ENCODE data around the gene DCAF6.
"Not testable (repeated sequence)": the region's sequence is repeated elsewhere in the genome, so short reads cannot be mapped to it uniquely, and the experiment has no call there.

Gene DCAF6, protein sequence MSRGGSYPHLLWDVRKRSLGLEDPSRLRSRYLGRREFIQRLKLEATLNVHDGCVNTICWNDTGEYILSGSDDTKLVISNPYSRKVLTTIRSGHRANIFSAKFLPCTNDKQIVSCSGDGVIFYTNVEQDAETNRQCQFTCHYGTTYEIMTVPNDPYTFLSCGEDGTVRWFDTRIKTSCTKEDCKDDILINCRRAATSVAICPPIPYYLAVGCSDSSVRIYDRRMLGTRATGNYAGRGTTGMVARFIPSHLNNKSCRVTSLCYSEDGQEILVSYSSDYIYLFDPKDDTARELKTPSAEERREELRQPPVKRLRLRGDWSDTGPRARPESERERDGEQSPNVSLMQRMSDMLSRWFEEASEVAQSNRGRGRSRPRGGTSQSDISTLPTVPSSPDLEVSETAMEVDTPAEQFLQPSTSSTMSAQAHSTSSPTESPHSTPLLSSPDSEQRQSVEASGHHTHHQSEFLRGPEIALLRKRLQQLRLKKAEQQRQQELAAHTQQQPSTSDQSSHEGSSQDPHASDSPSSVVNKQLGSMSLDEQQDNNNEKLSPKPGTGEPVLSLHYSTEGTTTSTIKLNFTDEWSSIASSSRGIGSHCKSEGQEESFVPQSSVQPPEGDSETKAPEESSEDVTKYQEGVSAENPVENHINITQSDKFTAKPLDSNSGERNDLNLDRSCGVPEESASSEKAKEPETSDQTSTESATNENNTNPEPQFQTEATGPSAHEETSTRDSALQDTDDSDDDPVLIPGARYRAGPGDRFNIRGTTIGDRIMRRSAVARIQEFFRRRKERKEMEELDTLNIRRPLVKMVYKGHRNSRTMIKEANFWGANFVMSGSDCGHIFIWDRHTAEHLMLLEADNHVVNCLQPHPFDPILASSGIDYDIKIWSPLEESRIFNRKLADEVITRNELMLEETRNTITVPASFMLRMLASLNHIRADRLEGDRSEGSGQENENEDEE

DNA sequence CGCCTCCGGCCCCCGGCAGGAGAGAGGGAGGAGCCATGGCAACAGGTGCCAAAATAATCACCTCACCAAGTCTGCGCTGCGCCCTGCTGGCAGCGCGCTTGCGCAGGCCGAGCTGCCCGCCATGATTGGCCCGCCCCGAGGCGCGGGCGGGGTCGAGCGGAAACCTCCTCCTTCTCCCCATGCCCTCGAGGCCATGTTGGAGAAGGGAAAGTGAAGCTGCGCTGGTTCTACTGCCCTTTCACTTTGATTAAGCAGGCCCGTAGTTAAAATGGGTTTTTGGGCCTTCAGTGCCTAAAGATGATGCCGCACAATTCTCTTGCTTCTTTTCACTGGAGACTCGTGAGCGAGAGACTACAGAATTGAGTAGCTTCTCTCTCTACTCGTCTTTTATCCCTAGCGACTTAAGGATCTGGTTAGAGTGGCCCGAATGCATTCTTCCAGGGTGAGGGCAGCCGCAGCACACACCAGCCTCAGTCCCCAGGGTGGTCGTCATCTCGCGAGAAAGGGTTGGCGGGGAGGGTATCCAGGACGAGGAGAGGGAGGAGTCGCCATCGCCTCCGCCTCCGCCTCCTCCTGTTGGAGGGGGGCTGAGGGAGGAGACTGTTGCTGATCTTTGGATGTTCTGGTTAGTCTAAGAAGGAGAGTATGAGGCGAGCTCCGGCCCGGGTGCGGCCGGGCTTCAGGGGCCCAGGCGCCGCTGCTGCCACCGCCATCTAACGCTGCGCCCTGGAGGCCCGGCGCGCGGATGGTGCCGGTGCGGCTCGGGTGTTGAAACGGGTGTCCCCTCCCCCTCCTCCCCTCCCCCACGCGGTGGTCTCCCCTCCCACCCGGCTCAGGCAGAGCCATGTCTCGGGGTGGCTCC, at the start of gene DCAF6:
TSS of gene DCAF6 (plus strand) at position 616 of the 862 bp plus-strand sequence. CDS start at position 845, 229 bp downstream.
- peaks cover 26% of the 10 kb centered on the region for H3K4me1 ChIP-seq (ENCODE audit: insufficient read depth, low read length)
- peak within 1 kb of the TSS; percentile 98 for H3K27ac ChIP-seq (ENCODE audit: low read depth, low read length)
- no peaks in the 10 kb centered on the region for H3K9me3 ChIP-seq (ENCODE audit: low read length)
- H3K4me3 ChIP-seq (ENCODE audit: low read depth in 1 of 2, low read length in 2 of 2) = peak within 1 kb of the TSS; percentile 90 to 92
- no peaks in the 10 kb centered on the region for H3K27me3 ChIP-seq (ENCODE audit: control insufficient read depth in 1 of 2, insufficient read depth in 2 of 2, low read length in 2 of 2)
- peak within 1 kb of the TSS; percentile 93 for H3K9ac ChIP-seq (ENCODE audit: low read length)
- H3K36me3 ChIP-seq (ENCODE audit: insufficient read depth, low read length) = no peaks in the 10 kb centered on the region

DNA sequence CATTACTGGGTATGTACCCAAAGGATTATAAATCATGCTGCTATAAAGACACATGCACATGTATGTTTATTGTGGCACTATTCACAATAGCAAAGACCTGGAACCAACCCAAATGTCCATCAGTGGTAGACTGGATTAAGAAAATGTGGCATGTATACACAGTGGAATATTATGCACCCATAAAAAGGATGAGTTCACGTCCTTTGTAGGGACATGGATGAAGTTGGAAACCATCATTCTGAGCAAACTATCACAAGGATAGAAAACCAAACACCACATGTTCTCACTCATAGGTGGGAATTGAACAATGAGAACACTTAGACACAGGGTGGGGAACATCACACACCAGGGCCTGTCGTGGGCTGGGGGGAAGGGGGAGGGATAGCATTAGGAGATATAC, 49.3 kb upstream of the DCAF6 start:
- H3K9me3 ChIP-seq (ENCODE audit: low read length); H3K4me1 ChIP-seq (ENCODE audit: insufficient read depth, low read length): not testable (repeated sequence)

DNA sequence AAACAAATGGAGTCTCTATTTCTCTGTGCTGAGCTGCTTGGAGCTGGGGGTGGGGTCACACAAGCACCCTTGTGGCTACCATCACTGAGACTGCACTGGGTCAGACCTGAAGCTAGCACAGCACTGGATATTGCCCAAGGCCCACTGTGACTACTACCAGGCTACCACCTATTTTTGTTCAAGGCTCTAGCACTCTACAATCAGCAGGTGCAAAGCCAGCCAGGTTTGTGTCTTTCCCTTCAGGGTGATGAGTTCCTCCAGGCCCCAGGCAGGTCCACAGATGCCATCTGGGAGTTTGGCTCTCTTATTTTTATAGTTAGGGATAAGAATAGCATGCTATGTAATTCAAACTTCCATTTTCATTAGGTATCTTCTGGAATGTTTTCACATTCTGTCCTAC, 46.1 kb upstream of the DCAF6 start:
- no peaks in the 10 kb centered on the region for H3K9me3 ChIP-seq (ENCODE audit: low read length)
- H3K36me3 ChIP-seq (ENCODE audit: insufficient read depth, low read length) = no peaks in the 10 kb centered on the region
- H3K9ac ChIP-seq (ENCODE audit: low read length) = no peak overlapping the region
- H3K4me1 ChIP-seq (ENCODE audit: insufficient read depth, low read length) = no peaks in the 10 kb centered on the region
- no peaks in the 10 kb centered on the region for H3K27me3 ChIP-seq (ENCODE audit: control insufficient read depth in 1 of 2, insufficient read depth in 2 of 2, low read length in 2 of 2)
- H3K4me3 ChIP-seq (ENCODE audit: low read depth in 1 of 2, low read length in 2 of 2) = no peak overlapping the region
- H3K27ac ChIP-seq (ENCODE audit: low read depth, low read length) = no peak overlapping the region

More for the DNA sequence above, 49.3 kb upstream of the DCAF6 start:
- not testable (repeated sequence) for H3K9ac ChIP-seq (ENCODE audit: low read length); H3K36me3 ChIP-seq (ENCODE audit: insufficient read depth, low read length); H3K4me3 ChIP-seq (ENCODE audit: low read depth in 1 of 2, low read length in 2 of 2); H3K27me3 ChIP-seq (ENCODE audit: control insufficient read depth in 1 of 2, insufficient read depth in 2 of 2, low read length in 2 of 2); H3K27ac ChIP-seq (ENCODE audit: low read depth, low read length)

DNA sequence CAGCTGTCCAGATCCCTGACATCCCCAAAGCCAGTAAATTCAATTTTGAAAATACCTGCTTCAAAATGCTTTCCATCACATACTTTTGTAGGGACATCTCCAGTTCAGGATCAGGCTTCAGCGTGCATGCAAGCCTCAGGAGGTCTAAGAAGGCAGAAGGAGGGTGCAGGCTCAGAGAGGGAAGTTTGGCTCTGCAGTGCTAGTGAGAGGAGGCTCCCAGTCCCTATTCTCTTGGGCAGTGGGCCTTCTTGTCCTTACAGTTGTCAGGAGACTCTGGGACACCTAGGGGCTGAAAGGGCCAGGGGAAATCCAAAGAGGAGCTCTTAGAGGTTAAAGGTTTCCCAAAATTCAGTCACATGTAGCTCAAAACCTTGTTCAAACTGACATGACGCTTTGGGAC, 42.7 kb upstream of the DCAF6 start:
- Histone ChIP-seq H3K9me3 (ENCODE audit: low read length) (no peaks in the 10 kb centered on the region), H3K4me1 (ENCODE audit: insufficient read depth, low read length) (no peaks in the 10 kb centered on the region), H3K36me3 (ENCODE audit: insufficient read depth, low read length) (no peaks in the 10 kb centered on the region), H3K9ac (ENCODE audit: low read length) (no peak overlapping the region), H3K27ac (ENCODE audit: low read depth, low read length) (no peak overlapping the region), H3K4me3 (ENCODE audit: low read depth in 1 of 2, low read length in 2 of 2) (no peak overlapping the region), H3K27me3 (ENCODE audit: control insufficient read depth in 1 of 2, insufficient read depth in 2 of 2, low read length in 2 of 2) (no peaks in the 10 kb centered on the region)

DNA sequence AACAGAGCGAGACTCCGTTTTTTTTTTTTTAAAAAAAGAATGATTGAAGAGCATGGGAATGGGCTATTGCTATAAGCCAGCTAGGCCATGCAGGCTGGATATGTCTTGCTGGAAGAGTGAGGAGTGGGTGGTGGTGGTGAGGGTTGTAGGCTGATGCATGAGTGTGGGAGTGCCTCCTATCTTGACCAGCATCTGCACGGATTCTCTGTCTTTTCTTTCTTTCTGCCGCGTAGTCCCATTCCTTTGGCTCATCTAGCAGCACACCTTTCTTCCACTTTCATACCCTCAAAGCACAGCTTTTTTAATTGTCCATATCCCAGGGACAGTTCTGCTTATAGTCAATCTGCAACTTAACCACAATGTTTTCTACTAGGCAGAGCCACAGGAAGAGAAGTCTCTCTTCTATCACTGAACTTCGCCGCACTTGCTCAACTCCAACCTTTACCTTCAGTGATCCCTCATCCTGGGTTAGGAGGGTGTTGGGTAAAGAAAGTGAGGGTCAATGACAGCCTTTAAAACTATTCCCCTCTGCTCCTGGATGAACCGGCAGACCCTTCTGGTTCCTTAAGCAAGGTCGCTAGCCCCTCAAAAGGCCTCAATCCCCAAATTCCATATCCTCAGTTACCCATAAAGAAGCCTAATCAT, 37.8 kb upstream of the DCAF6 start:
- Histone ChIP-seq H3K4me1 (ENCODE audit: insufficient read depth, low read length) (no peaks in the 10 kb centered on the region), H3K36me3 (ENCODE audit: insufficient read depth, low read length) (no peaks in the 10 kb centered on the region), H3K27me3 (ENCODE audit: control insufficient read depth in 1 of 2, insufficient read depth in 2 of 2, low read length in 2 of 2) (no peaks in the 10 kb centered on the region), H3K27ac (ENCODE audit: low read depth, low read length) (no peak overlapping the region), H3K9me3 (ENCODE audit: low read length) (no peaks in the 10 kb centered on the region), H3K4me3 (ENCODE audit: low read depth in 1 of 2, low read length in 2 of 2) (no peak overlapping the region), H3K9ac (ENCODE audit: low read length) (no peak overlapping the region)

DNA sequence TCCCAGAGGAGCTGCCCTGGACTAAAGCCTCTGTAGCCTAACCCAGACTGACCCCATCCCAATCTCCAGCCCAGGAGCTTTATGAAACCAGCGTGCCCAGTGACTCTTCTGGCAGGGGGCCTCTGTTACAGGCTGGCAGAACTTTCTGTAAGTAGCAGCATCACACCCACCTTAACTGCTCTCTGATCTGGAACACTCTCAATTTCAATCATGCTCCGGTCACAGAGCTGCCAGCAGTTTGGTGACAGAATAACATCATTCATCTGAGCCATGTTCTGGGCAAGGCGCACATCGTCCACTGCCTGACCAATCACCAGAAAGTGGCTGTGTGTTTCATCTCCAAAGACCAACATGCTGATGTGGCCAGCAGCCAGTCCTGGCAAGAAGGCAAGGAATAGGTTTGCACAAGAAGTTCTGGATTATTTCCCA, 37.2 kb upstream of the DCAF6 start:
- no peaks in the 10 kb centered on the region for H3K36me3 ChIP-seq (ENCODE audit: insufficient read depth, low read length)
- no peaks in the 10 kb centered on the region for H3K4me1 ChIP-seq (ENCODE audit: insufficient read depth, low read length)
- no peaks in the 10 kb centered on the region for H3K27me3 ChIP-seq (ENCODE audit: control insufficient read depth in 1 of 2, insufficient read depth in 2 of 2, low read length in 2 of 2)
- no peaks in the 10 kb centered on the region for H3K9me3 ChIP-seq (ENCODE audit: low read length)
- no peak overlapping the region for H3K27ac ChIP-seq (ENCODE audit: low read depth, low read length)
- no peak overlapping the region for H3K9ac ChIP-seq (ENCODE audit: low read length)
- no peak overlapping the region for H3K4me3 ChIP-seq (ENCODE audit: low read depth in 1 of 2, low read length in 2 of 2)

DNA sequence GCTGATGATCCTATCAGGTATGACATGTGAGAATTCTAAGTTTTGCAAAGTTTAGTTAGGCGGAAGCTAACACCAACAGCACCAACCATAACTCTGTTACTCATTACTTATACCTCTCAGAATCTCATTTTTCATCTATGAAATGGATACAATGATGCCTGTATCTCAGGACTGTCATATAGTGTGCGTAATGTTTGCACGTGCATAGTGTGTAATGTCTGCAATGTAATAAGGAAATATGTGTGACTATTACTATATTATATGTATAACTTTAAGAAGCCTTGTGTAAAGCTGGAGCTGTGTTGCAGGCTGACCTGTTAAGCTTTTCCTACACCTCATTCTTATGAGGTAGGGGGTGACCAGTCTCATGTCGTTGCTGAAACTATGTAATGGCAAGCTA, 35.6 kb upstream of the DCAF6 start:
- Histone ChIP-seq H3K4me1 (ENCODE audit: insufficient read depth, low read length) (no peaks in the 10 kb centered on the region), H3K36me3 (ENCODE audit: insufficient read depth, low read length) (no peaks in the 10 kb centered on the region), H3K27me3 (ENCODE audit: control insufficient read depth in 1 of 2, insufficient read depth in 2 of 2, low read length in 2 of 2) (no peaks in the 10 kb centered on the region), H3K9me3 (ENCODE audit: low read length) (no peaks in the 10 kb centered on the region), H3K9ac (ENCODE audit: low read length) (no peak overlapping the region), H3K4me3 (ENCODE audit: low read depth in 1 of 2, low read length in 2 of 2) (no peak overlapping the region), H3K27ac (ENCODE audit: low read depth, low read length) (no peak overlapping the region)

DNA sequence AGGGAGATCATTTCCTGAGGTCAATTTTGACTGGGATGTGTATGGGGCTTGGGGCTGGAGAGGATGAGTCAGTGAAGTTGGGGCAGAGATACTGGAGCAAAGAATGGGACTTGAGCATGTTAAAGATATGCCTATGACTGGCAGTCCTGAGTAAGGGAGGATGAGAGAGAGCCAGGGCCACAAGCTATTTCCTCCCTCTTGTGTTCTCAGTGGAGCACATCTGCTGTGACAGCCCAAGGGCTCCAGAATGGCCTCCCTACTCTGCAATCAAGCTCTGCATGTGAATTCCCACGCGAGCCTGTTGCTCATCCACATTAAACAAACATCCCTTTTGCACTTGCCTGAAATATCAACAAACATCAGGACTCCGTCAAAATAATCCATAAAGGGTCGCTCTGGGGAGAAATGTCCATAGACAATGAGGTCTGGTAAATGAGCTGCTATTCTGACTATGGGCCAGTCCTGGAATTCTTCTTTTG, 31.8 kb upstream of the DCAF6 start:
- H3K27me3 ChIP-seq (ENCODE audit: control insufficient read depth in 1 of 2, insufficient read depth in 2 of 2, low read length in 2 of 2) = no peaks in the 10 kb centered on the region
- H3K27ac ChIP-seq (ENCODE audit: low read depth, low read length) = no peak overlapping the region
- no peaks in the 10 kb centered on the region for H3K9me3 ChIP-seq (ENCODE audit: low read length)
- H3K36me3 ChIP-seq (ENCODE audit: insufficient read depth, low read length) = no peaks in the 10 kb centered on the region
- H3K4me1 ChIP-seq (ENCODE audit: insufficient read depth, low read length) = no peaks in the 10 kb centered on the region
- H3K9ac ChIP-seq (ENCODE audit: low read length) = no peak overlapping the region
- no peak overlapping the region for H3K4me3 ChIP-seq (ENCODE audit: low read depth in 1 of 2, low read length in 2 of 2)

DNA sequence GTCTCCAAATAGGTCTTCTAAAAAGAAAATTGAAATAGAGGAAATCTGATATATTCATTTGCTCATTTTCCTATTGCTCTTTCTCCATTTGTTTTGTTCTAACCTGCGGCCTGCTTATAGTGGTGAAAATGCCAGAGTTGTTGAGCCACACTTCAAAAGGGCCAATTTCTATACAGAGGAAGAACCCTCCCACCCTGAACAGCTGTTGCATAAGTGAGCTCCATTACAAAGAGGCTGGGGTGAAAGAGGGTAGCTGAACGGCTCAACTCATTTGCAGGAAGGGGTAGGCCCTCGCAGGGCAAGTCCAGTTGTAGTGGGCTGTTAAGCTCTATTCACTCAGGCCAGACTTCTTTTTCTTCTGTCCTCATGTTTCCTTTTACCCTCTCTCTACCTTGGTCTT, 31.3 kb upstream of the DCAF6 start:
- H3K4me3 ChIP-seq (ENCODE audit: low read depth in 1 of 2, low read length in 2 of 2) = no peak overlapping the region

DNA sequence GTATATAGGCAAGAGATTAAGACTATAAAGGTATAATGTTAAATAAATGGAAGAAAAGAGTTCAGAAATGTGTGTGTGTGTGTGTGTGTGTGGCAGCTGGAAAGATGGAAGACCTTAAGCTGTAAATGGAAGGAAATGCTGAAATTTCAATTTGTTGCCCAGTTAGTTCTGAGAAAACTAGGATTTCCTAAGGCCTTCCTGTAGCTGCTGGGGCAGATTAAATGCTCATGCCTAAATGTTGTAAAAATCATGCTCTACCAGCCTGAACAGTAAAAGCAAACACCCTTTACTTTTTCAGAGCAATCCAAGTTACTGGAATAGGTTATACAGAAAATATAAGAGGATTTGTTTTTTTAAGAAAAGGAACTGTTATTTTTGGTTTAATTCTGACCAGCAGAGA, 30.8 kb upstream of the DCAF6 start:
- Histone ChIP-seq H3K27me3 (ENCODE audit: control insufficient read depth in 1 of 2, insufficient read depth in 2 of 2, low read length in 2 of 2) (no peaks in the 10 kb centered on the region), H3K4me1 (ENCODE audit: insufficient read depth, low read length) (no peaks in the 10 kb centered on the region), H3K36me3 (ENCODE audit: insufficient read depth, low read length) (no peaks in the 10 kb centered on the region), H3K9me3 (ENCODE audit: low read length) (no peaks in the 10 kb centered on the region), H3K4me3 (ENCODE audit: low read depth in 1 of 2, low read length in 2 of 2) (no peak overlapping the region), H3K9ac (ENCODE audit: low read length) (no peak overlapping the region), H3K27ac (ENCODE audit: low read depth, low read length) (no peak overlapping the region)

More for the DNA sequence above, 31.3 kb upstream of the DCAF6 start:
- Histone ChIP-seq H3K36me3 (ENCODE audit: insufficient read depth, low read length) (no peaks in the 10 kb centered on the region), H3K27ac (ENCODE audit: low read depth, low read length) (no peak overlapping the region), H3K9me3 (ENCODE audit: low read length) (no peaks in the 10 kb centered on the region), H3K4me1 (ENCODE audit: insufficient read depth, low read length) (no peaks in the 10 kb centered on the region), H3K9ac (ENCODE audit: low read length) (no peak overlapping the region), H3K27me3 (ENCODE audit: control insufficient read depth in 1 of 2, insufficient read depth in 2 of 2, low read length in 2 of 2) (no peaks in the 10 kb centered on the region)

Measured in muscle layer of colon (tissue), 2 donors.